ENCODE measurements around the gene TRAIP. TPM values are rescaled to one million over a fixed set of nuclear protein-coding genes. Genes with fewer than 3 reads are reported as not detected.

The TRAIP gene
- total RNA-seq, 1 donor from 2014 or later = 25.1 TPM

GRCh38 chr3:49877716-49878115 is 21.4 kb upstream of the TRAIP start:
- intact Hi-C loops (cut with micrococcal nuclease) = no loop called here

DNA sequence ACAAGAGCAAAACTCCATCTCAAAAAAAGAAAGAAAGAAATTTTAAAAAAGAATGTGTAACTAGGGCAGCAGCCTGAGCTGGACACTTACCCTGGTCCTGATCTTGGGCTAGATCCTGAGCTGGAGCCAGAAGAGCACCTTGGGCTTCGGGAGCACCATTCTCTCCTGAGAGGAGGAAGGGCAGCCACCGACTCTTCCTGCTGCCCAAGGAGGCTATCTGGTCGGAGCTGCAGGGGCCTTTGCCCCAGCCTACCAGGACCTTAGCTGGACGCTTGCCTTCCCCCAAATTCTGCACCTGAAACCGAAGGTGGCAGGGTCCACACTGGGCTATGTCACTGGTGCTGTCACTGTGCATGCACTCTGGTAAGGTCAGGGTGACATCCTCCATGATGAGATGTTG is 20.2 kb upstream of the TRAIP start:
- intact Hi-C loops (cut with micrococcal nuclease) = no loop called here

GRCh38 chr3:49873623-49874022 is 17.3 kb upstream of the TRAIP start:
- intact Hi-C loops (cut with micrococcal nuclease) = no loop called here

DNA sequence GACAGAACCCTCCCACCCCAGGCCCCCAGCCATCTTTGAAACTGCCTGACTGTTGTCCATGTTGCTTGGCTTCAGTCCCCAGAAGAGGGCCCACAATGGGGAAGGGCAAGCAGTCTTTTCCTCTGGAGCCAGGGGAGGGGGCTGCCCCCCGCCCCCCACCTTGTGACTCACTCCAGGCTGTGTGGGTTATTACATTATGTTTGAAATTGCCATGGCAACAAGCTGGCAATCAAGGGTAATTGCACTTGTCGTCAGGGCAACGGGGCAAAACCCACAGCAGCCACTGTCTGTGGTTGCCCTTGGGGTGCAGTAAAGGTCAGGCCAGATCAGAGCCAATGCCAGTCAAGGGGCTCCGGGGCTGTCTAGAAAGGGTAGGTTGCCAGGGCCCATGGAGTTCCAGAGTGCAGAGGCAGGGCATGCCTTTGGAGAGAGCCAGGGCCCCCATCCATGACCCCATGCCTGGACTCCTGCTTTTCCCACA is 16.5 kb upstream of the TRAIP start:
- intact Hi-C loops (cut with micrococcal nuclease) = no loop called here

GRCh38 chr3:49871531-49872153 is 15.3 kb upstream of the TRAIP start:
- intact Hi-C loops (cut with micrococcal nuclease) = no loop called here

DNA sequence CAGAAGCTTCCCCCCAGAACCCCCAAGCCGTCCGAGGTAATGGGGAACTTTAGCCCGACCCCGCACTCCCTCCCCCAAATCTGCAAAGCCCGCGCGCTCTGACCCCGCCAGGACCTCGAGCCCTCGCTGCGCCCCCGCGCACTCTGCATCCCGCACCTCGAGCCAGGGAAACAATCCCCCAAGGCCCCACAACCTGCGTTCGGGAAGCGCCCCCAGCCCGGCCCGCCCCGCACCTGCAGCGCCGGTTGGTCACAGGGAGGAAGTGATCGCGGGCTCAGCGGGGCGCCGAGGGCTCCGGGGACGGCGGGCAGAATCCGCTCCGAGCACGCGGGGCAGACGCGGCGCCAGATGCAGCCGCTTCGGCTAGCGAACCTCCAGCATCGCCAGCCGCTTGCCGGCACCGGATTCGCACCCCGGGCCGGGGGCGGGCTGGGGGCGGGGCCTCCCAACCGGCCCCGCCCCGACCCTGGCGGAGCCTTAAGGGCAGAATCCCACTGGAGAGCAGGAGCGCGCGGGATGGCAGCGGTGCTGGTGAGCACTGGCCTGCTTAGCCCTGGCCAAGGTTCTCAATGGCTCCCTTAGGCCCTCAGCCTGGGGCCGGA is 13.3 kb upstream of the TRAIP start, which contains the start of gene CAMKV:
CAMKV (minus strand) TSS at position 382 of the 602 bp plus-strand sequence. CDS start 7,518 bp downstream, outside the sequence.
- intact Hi-C loops (cut with micrococcal nuclease) = no loop called here

- intact Hi-C loops (cut with micrococcal nuclease) = no loop called here
These were observed 12.6 kb upstream of the TRAIP start for GRCh38 chr3:49868862-49869466.

DNA sequence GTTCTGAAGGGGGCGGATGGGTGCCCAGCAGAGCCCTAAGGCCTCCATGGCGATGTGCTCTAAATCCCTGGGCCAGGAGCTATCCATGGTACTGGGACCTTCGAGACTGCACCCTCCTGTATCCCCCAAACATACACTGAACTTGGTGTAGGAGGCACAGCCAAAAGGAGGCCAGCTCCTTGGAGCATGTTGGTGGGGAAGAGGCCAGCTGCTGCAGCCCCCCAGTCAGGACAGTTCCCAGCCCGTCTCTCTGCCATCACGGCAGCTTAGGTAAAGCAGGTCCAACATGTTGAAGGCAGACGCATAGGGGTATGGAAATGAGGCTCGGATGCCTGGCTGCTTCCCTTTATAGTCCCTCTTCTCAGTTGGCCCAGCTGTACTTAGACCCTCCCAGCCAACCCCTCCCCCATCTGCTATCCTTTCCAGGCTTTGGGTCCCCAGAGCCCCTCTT is 11.5 kb upstream of the TRAIP start:
- intact Hi-C loops (cut with micrococcal nuclease) = no loop called here

- intact Hi-C loops (cut with micrococcal nuclease) = no loop called here
These were observed 11.0 kb upstream of the TRAIP start for GRCh38 chr3:49867400-49867799.

DNA sequence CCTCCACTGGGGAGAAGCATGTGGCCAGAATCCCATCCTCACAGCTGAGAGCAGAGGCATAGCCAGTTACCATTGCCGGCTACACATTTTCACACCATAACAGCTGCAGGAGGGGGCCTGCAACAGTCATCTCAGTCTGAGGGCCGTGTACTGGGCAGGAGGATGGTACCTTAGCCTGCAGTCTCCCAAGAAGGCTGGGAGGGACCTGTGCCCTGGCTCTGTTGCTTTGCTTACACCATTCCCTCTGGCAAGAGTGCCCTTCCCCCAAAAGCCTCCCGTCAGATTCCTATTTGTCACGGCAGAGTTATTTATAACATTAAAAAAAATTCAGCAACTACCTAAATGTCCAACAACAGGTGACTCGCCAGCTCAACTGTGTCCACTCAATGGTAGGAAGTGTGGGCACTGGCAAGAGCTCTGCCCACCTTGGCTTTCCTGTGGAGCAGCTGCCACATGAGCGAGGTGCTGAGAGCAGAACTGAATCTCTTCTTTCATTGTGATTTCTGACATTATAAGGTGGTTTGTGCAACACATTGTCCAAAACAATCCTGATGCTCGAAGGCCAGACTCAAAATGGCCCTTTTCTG is 8.9 kb upstream of the TRAIP start:
- intact Hi-C loops (cut with micrococcal nuclease) = no loop called here

GRCh38 chr3:49864505-49864904 is 8.1 kb upstream of the TRAIP start:
- intact Hi-C loops (cut with micrococcal nuclease) = no loop called here

- intact Hi-C loops (cut with micrococcal nuclease) = loop anchor here (5.0 kb wide), 2 partner anchors 368 to 438 kb away; partner anchors contain the start of genes HYAL3 and NAA80
These were observed 3.4 kb upstream of the TRAIP start for GRCh38 chr3:49859576-49860305.

DNA sequence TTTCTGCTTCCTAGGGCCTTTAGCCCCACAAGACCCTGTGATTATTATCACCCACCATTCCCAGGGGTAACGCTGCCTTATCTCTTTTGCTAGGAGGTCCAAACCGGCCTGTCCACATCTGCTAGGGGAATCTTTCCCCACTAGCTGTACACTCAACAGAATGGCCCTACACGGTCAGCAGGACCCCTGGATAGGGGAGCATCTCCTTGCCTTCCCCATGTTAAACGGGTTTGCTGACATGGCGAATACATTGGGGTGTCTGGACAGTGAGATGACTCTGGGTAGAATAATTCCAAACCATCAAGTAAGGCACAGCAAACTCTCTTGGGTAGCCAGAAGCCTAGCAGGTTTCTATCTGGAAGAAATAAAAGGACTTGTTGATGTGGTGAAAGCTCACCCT is 702 bp downstream of the TRAIP start:
- intact Hi-C loops (cut with micrococcal nuclease) = loop anchor here (1.0 to 5.0 kb wide), 13 partner anchors 51 to 689 kb away; partner anchors contain the start of genes AMIGO3, APEH, CCDC71 and HYAL3

DNA sequence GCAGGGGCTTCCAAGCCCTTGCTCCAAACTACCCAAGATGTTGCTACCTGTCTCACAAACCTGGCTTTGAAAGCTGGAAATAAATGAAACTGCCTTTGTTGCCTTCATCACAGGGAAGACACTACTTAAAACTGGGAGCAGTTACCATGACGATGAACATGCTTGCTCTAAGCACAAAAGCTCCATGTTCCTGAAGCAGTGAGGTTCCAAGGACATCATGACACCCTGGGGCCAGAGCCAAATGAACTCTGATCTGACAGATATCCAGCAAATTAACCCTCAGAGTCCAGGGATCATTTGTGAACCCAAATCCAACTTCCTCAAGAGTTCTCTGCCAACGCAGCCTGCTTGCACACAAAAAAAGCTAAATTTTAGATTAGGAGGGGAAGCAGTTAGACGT is 10.7 kb downstream of the TRAIP start:
- intact Hi-C loops (cut with micrococcal nuclease) = no loop called here

DNA sequence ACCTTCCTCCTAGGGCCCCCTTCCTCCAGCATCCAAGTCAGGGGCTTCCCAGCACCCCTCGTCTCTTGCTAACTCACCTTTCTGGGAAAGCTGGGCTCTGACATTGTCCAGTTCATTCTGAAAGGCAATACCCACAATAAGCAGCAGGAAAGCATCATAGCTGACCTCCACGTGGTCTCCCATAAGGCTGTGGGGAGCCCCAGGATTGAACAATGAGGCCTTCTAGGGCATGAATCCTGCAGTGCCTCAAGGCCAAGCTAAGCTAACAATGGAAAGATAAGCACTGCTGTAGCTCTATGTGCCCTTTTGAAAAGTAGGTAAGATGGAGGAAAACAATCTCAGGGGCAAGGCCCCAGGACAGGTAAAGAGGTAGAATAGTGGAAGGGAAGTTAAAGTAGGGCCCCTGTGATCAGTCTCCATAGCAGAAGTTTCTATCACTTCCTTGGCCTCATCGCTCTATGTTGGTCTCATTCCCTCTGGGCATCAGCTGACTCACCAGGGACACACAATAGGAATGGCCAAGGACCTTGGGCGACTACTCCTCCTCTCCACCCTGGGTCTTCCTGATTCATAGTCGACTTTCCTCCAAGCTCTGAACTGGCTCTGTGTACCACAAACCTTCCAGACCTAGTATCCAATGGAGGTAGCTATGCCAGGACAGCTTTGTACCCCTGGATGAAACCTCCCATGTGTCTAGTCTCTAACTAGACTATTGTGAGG is 11.7 kb downstream of the TRAIP start:
- intact Hi-C loops (cut with micrococcal nuclease) = no loop called here

DNA sequence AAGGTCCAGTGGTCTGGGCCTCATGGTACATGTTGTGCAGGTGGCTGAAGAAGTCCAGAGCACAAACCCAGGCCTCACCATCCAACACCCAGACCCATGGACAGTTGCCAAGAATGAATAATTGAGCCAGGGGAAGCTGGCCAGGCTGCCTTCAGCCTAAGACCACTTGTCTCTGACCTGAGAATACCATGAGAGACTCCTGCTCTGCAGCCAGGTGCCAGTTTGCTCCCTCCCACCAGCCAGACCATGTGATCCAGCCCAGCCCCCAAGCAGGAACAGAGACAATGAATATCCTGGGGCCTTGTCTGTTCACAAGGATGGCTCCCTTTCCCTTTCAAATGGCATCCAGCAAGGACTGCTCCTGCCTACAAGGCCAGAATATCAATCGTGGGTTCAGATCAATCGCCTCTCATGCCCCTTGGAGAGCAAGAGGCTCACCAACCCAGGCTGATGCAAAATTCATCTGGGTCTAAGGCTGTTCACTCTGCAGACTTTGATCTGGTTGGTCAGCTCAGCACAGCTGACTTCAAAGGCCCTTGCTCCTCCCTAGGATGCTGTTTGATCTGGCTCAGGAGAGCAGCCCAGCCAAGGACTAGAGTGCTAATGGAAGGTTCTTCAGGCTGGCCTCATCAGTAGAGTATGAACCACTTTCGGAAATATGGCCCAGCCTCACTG is 13.4 kb downstream of the TRAIP start:
- intact Hi-C loops (cut with micrococcal nuclease) = no loop called here

DNA sequence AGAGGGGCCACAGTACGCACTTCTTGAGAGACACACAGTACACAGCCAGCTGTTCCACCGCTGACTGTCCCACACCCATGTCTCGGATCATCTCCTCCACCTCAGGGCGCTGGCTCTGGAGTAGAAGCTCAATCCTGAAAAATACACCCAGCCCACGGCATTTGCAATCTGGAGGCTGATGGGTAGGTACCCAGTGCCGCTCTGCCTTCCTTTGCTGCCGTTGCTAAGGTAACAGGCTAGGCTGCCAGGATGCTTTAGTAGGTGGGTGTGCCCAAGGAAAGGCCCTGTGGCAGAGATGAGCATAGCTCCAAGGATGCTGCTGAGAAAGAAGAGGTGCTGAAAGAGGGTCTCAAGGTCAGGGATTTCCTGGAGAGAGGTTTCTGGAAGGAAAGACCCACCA is 14.6 kb downstream of the TRAIP start:
- intact Hi-C loops (cut with micrococcal nuclease) = no loop called here

- intact Hi-C loops (cut with micrococcal nuclease) = no loop called here
These were observed 15.2 kb downstream of the TRAIP start for GRCh38 chr3:49841126-49841696.

DNA sequence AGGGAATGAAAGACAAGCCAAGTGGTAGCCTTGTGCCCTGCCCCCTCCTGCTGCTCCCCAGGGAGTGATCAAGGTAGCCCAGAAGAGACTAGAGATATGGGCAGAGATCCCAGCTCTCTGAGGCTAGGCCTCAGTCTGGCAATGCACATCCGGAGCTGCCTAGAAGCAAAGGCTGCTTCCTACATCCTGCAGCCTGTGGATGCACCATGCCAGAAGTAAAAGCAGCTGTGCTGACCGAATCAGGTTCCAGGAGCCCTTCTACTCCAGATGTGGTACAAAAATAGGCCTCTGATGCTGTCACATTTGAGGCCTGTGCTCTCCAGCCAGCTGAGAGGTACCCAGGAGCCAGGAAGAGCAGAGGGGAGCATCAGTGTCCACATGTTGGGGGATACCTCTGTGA is 16.0 kb downstream of the TRAIP start:
- intact Hi-C loops (cut with micrococcal nuclease) = no loop called here

Measured in T-helper 1 cell treated with Interleukin-12 subunit alpha and Interleukin-12 subunit beta and Interleukin-4 antibody, amounts not matched to agents 30 ng/mL and 1 ng/mL, for 36 hours (primary cell).